HG02642 (cell line): ENCODE results near the gene SLC2A4RG.
"Not testable (repeated sequence)": the region's sequence is repeated elsewhere in the genome, so short reads cannot be mapped to it uniquely, and the experiment has no call there.

ENCODE experiments used
- ATAC-seq: cut with Tn5 transposase; IDR thresholded peaks from one replicate; pipeline ENCODE4 v1.9.1; 2021; ENCODE audit warnings: mild to moderate bottlenecking; ENCODE audit not compliant: unreplicated experiment, poor library complexity

Gene SLC2A4RG

GRCh38 chr20:63709149-63709527 lies 30.4 kb upstream of the SLC2A4RG start:
- no peak for ATAC-seq

- no peak for ATAC-seq
Measured at GRCh38 chr20:63711085-63711645, 28.4 kb upstream of the SLC2A4RG start.

- no peak for ATAC-seq
Measured at GRCh38 chr20:63712191-63712590, 27.4 kb upstream of the SLC2A4RG start.

- no peak for ATAC-seq
Measured at GRCh38 chr20:63714858-63715257, 24.7 kb upstream of the SLC2A4RG start.

- ATAC-seq = no peak
Measured at GRCh38 chr20:63718996-63719395, 20.6 kb upstream of the SLC2A4RG start.

GRCh38 chr20:63722967-63723622 lies 16.5 kb upstream of the SLC2A4RG start:
- ATAC-seq = not testable (repeated sequence)

GRCh38 chr20:63730189-63730733 lies 9.3 kb upstream of the SLC2A4RG start:
- not testable (repeated sequence) for ATAC-seq

- ATAC-seq = no peak
Measured at GRCh38 chr20:63731410-63731809, 8.2 kb upstream of the SLC2A4RG start.

- ATAC-seq = no peak
Measured at GRCh38 chr20:63732118-63733095, 7.2 kb upstream of the SLC2A4RG start.

GRCh38 chr20:63733117-63733516 lies 6.5 kb upstream of the SLC2A4RG start:
- ATAC-seq = no peak

- no peak for ATAC-seq
Measured at GRCh38 chr20:63733579-63734081, 5.9 kb upstream of the SLC2A4RG start.

GRCh38 chr20:63734111-63734945 lies 5.2 kb upstream of the SLC2A4RG start:
- ATAC-seq = no peak

GRCh38 chr20:63734946-63735858 lies 4.4 kb upstream of the SLC2A4RG start:
- ATAC-seq = no peak

GRCh38 chr20:63735859-63736718 lies 3.5 kb upstream of the SLC2A4RG start, which contains the start of gene LIME1:
TSS of gene LIME1 (plus strand) at chr20:63736664. CDS start at chr20:63737550, 886 bp downstream.
- no peak for ATAC-seq

- no peak for ATAC-seq
Measured at GRCh38 chr20:63736893-63737694, 2.5 kb upstream of the SLC2A4RG start.

- no peak for ATAC-seq
Measured at GRCh38 chr20:63737695-63737944, 2.0 kb upstream of the SLC2A4RG start.

- no peak for ATAC-seq
Measured at GRCh38 chr20:63737945-63738686, 1.5 kb upstream of the SLC2A4RG start.
